ENCODE measurements around the gene CSNK2B.

DNA sequence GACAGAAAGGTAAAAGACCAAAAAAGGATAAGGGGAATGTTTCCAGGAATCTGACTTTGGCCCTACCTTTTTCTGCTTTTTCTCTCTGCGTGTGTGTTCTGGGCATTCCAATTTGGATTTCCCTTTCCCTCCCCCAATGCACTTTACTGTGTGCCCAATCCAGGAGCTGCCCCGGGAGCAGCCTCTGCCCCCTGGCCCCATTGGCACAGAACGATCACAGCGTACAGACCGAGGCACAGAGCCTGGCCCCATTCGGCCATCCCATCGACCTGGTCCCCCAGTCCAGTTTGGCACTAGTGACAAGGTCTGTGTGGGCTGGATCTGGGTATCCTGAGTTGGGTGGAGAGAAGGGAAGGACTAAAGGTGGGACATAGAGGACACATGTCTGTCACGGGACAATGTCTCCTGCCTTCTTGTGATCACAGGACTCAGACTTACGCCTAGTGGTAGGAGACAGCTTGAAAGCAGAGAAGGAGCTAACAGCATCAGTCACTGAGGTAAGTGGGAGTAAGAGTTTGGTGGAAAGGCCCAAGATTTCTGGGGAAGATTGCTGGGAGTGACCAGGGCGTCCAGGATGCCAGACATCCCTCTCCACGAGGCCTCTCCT, 30.8 kb upstream of the CSNK2B start:
- TF ChIP-seq, protein P1, sequence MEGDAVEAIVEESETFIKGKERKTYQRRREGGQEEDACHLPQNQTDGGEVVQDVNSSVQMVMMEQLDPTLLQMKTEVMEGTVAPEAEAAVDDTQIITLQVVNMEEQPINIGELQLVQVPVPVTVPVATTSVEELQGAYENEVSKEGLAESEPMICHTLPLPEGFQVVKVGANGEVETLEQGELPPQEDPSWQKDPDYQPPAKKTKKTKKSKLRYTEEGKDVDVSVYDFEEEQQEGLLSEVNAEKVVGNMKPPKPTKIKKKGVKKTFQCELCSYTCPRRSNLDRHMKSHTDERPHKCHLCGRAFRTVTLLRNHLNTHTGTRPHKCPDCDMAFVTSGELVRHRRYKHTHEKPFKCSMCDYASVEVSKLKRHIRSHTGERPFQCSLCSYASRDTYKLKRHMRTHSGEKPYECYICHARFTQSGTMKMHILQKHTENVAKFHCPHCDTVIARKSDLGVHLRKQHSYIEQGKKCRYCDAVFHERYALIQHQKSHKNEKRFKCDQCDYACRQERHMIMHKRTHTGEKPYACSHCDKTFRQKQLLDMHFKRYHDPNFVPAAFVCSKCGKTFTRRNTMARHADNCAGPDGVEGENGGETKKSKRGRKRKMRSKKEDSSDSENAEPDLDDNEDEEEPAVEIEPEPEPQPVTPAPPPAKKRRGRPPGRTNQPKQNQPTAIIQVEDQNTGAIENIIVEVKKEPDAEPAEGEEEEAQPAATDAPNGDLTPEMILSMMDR (IDR thresholded peaks at IDR 0.05) = no peak
- no peak for TF ChIP-seq POLR2A (IDR thresholded peaks at IDR 0.05)

Data from thyroid gland (tissue), 4 donors.